ENCODE data around the gene ADAMTS16.

GRCh38 chr5:5209510-5210286 lies 69.6 kb downstream of the ADAMTS16 start:
- no peak for TF ChIP-seq CTCF (IDR thresholded peaks at IDR 0.05)
- TF ChIP-seq AR (CRISPR knock-in tag; IDR thresholded peaks at IDR 0.05), result no peak
- no peak for TF ChIP-seq ATF6 (CRISPR knock-in tag; IDR thresholded peaks at IDR 0.05)
- TF ChIP-seq GTF2I (CRISPR knock-in tag; conservative IDR thresholded peaks at IDR 0.05), result no peak
- TF ChIP-seq PREB (CRISPR knock-in tag; IDR thresholded peaks at IDR 0.05; ENCODE audit: borderline replicate concordance), result no peak

Data from WTC11 (cell line).